Astrocyte of the cerebellum (primary cell): ENCODE results near the gene LEPROT.

Experiments used
- DNase-seq: peaks from one replicate; pipeline ENCODE4 v3.0.0-alpha.2; 2011; ENCODE audit warnings: low read depth
- H3K4me3 ChIP-seq: 2 replicates; pipeline ENCODE4 v1.5.1; 2011; ENCODE audit warnings: mild to moderate bottlenecking, low read depth, low read length, moderate library complexity
- CTCF ChIP-seq: IDR thresholded peaks from 2 replicates; pipeline ENCODE4 v1.5.1; 2012; ENCODE audit warnings: low read length, low read depth, moderate library complexity, mild to moderate bottlenecking; ENCODE audit errors: missing control alignments
- in situ Hi-C: cut with HindIII; loops from 2 replicates; pipeline ENCODE4 v1.10.0; 2017; ENCODE audit warnings: low sequenced_read_pairs

The LEPROT gene

GRCh38 chr1:65409816-65410326 lies 10.6 kb upstream of the LEPROT start:
- H3K4me3 ChIP-seq, result no peak overlapping the region
- in situ Hi-C loops, result no loop called here
- TF ChIP-seq CTCF, result no peak
- DNase-seq, result no peak

GRCh38 chr1:65412256-65412983 lies 8.0 kb upstream of the LEPROT start:
- H3K4me3 ChIP-seq, result no peak overlapping the region
- TF ChIP-seq CTCF, result no peak
- DNase-seq, result no peak
- in situ Hi-C loops, result no loop called here

- H3K4me3 ChIP-seq, result no peak overlapping the region
- in situ Hi-C loops, result no loop called here
- no peak for DNase-seq
- TF ChIP-seq CTCF, result no peak
Observed at GRCh38 chr1:65412984-65413375, 7.5 kb upstream of the LEPROT start.

GRCh38 chr1:65414538-65414937 lies 5.9 kb upstream of the LEPROT start:
- in situ Hi-C loops, result no loop called here
- DNase-seq, result no peak
- TF ChIP-seq CTCF, result no peak
- no peak overlapping the region for H3K4me3 ChIP-seq

GRCh38 chr1:65416767-65417166 lies 3.7 kb upstream of the LEPROT start:
- TF ChIP-seq CTCF, result no peak
- DNase-seq, result no peak
- in situ Hi-C loops, result no loop called here

GRCh38 chr1:65417729-65418128 lies 2.7 kb upstream of the LEPROT start:
- no peak for TF ChIP-seq CTCF
- no peak overlapping the region for H3K4me3 ChIP-seq
- in situ Hi-C loops, result no loop called here
- DNase-seq, result no peak

More at GRCh38 chr1:65416767-65417166, 3.7 kb upstream of the LEPROT start:
- no peak overlapping the region for H3K4me3 ChIP-seq
